Neural cell (in vitro differentiated cells): ENCODE data around the gene WDSUB1.

Experiments used
- CTCF ChIP-seq: fragments of 450-650 bp; IDR thresholded peaks from 2 replicates; pipeline ENCODE4 v1.5.1; 2014; ENCODE audit warnings: antibody characterized with exemption, mild to moderate bottlenecking, moderate library complexity; ENCODE audit not compliant: poor library complexity, severe bottlenecking
- EP300 ChIP-seq: fragments of 450-650 bp; conservative IDR thresholded peaks from 2 replicates; pipeline ENCODE4 v1.6.1; 2014; ENCODE audit warnings: antibody characterized with exemption, mild to moderate bottlenecking, moderate library complexity; ENCODE audit not compliant: poor library complexity, severe bottlenecking
- EZH2 ChIP-seq: fragments of 200-600, 300-800 bp; shearing (Covaris generic), sonication (generic); IDR thresholded peaks from 2 replicates; pipeline ENCODE4 v1.6.1; 2014; ENCODE audit warnings: antibody characterized with exemption, low read length, borderline replicate concordance, mild to moderate bottlenecking; ENCODE audit not compliant: insufficient read depth, poor library complexity, severe bottlenecking
- POLR2AphosphoS5 ChIP-seq: IDR thresholded peaks from 2 replicates; pipeline ENCODE4 v1.6.1; 2012
- RAD21 ChIP-seq: fragments of 450-650 bp; conservative IDR thresholded peaks from 2 replicates; pipeline ENCODE4 v1.6.1; 2014; ENCODE audit warnings: antibody characterized with exemption, mild to moderate bottlenecking, moderate library complexity
- REST ChIP-seq: IDR thresholded peaks from 2 replicates; pipeline ENCODE4 v1.6.1; 2012; ENCODE audit warnings: borderline replicate concordance

- TF ChIP-seq CTCF (no peak), POLR2AphosphoS5 (no peak), REST (no peak), EZH2 (no peak), EP300 (no peak), RAD21 (no peak)
Measured at GRCh38 chr2:159202568-159203071, 83.9 kb downstream of the WDSUB1 start.
